GM18499 (cell line): ENCODE results near the gene CDON.
"Not testable (repeated sequence)": the region's sequence is repeated elsewhere in the genome, so short reads cannot be mapped to it uniquely, and the experiment has no call there.

Experiments
- ATAC-seq: cut with Tn5 transposase; IDR thresholded peaks from one replicate; pipeline ENCODE4 v1.9.1; 2021; ENCODE audit warnings: moderate number of reproducible peaks; ENCODE audit not compliant: insufficient read depth, unreplicated experiment

CDON gene

GRCh38 chr11:126053415-126054286, 9.0 kb downstream of the CDON start:
- ATAC-seq, result no peak

- ATAC-seq, result no peak
Measured at GRCh38 chr11:126051117-126051516, 11.5 kb downstream of the CDON start.

DNA sequence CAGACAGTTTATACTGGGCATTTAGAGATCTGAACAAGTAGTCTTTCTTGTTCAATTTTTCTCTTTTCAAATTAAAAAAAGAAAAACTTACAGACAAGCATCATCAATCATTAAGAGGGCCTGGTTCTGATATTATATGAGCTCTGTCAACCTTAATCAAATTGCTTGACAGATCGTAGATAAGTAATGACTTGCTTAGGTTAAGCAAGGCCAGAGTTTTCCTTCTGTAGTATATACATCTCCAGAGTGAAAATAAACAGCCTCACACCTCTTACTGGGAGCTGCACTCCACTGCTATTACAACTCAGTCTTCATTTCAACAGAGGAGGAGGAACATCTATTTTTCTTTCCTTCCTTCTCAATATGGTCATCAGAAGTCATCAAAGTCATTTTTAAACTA, 13.5 kb downstream of the CDON start:
- ATAC-seq, result no peak

- ATAC-seq, result no peak
Measured at GRCh38 chr11:126048197-126048596, 14.5 kb downstream of the CDON start.

DNA sequence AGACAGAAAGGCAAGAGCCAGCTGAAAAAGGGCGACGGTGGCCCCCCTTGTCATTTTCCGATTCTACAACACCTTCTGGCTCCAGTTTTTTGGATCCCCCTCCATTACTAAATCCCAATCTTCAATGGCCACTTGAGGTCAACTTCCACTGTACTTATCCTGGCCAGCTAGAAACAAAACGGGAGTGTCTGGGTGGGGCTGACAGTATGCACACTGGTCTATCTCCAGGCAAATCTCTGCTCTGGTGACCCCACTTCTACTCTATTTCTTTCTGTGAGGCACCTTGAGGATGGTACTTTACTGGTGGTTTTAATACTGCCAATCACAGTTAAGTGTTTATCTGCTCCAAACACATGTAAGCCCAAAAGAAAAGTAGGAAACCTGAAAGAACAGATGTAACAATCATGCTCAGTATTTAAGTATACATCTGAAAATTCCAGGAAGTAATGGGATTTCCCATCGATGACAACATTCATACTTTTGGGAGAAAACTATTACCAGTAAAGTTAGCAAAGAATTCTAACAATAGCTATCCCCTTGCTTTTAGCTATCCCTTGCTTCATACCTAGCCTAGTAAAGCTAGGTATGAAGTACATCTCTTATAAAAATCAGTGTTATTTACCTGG, 16.0 kb downstream of the CDON start:
- no peak for ATAC-seq

GRCh38 chr11:126039485-126040271, 23.0 kb downstream of the CDON start:
- no peak for ATAC-seq

DNA sequence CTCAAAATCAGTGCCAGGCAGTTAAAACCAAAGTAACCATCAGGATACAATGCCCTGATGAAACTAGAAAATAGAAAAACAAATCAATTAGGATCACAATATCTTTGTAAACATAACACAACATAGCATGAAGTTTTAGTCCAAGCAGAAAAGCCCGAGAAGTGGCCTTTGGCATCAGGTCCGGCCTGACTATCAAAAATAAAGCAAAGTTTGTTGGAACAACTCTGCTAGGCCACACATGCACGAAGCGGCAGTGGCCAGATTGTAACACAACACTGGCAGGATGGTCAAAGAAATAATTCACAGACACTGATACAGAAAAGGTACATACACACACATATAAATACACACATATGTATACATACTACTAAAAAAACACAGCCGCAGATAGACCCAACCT, 26.9 kb downstream of the CDON start:
- no peak for ATAC-seq

GRCh38 chr11:126034933-126035425, 27.7 kb downstream of the CDON start:
- ATAC-seq, result no peak

GRCh38 chr11:126034039-126034932, 28.4 kb downstream of the CDON start:
- ATAC-seq, result no peak

DNA sequence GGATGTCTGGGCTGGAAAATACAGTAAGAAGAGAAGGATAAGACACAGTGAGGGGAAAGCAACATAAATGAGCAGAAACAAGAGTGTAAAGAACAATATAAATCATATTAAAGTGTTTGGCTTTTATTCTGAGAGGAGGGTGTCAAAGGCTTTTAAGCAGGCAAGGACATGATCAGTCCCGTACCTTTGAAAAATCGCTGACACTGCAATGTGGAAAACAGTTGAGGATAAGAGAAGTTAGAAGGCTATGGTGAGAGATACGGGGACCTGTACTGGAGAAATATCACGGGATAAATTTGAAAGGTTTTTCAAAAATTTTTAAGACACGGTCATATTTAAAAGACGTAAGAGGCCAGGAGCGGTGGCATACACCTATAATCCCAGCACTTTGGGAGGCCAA, 30.3 kb downstream of the CDON start:
- ATAC-seq, result no peak

GRCh38 chr11:126029805-126030204, 32.9 kb downstream of the CDON start:
- no peak for ATAC-seq

- ATAC-seq, result no peak
Measured at GRCh38 chr11:126029237-126029636, 33.4 kb downstream of the CDON start.

GRCh38 chr11:126028534-126028933, 34.1 kb downstream of the CDON start:
- ATAC-seq, result not testable (repeated sequence)

DNA sequence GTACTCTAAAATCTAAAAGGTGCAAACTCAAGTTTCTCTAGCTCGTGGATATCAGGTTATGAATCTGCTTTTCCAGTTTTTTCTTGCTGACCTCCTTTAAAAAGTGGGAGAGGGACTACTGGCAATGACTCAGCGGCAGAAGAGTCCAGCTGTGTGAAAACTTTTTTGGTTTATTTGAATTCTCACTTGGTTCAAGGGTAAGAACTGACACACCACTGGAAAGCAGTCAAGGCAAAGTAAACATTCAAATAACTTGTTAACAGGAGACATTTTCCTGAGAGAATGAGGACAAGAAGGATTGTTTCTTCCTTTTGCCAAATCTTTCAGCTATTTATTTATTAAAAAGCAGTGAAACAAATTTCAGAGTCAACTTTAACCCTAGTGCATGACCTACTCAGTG, 36.1 kb downstream of the CDON start:
- no peak for ATAC-seq

GRCh38 chr11:126025822-126026221, 36.8 kb downstream of the CDON start:
- ATAC-seq, result no peak

- no peak for ATAC-seq
Measured at GRCh38 chr11:126024123-126024522, 38.5 kb downstream of the CDON start.

- ATAC-seq, result no peak
Measured at GRCh38 chr11:126012852-126013251, 49.8 kb downstream of the CDON start.

GRCh38 chr11:126011754-126012153, 50.9 kb downstream of the CDON start:
- no peak for ATAC-seq

DNA sequence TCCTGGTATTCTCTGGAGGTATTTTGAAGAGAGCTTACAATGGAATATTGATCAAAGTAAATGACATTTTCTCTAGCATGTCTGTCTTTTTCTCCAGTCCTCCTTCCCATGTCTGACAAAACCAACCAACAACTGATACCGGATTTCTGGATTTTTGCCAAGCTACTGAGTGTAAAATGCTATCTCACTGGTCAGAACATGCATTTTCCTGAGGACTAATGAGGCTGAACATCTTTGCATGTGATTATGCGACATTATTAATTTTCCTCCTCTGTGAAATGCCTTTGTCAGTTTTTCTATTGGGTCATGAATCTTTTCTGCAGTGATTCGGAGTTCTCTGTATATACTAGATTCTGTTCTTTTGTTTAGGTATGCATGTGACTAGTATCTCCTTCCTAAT, 51.4 kb downstream of the CDON start:
- ATAC-seq, result no peak

DNA sequence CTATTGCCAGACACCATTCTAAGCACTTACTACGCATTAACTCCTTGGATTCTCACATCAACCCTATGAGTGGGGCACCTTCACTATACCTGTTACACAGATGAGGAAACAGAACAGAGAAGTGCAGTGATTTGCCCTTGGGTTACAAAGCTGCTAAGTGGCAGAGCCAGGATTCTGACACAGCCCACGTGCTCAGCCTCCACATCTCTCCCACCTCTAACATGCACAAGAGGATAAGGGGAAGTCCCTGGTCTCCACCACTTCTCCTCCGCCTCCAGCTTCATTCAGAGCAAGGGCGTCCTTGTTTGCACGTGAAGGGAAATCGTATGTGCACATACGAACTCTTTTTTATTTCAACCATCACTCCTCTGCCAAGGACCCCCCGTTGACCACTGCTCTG, 53.7 kb downstream of the CDON start:
- no peak for ATAC-seq
